Endothelial cell (in vitro differentiated cells): ENCODE data around the gene ARHGEF18. TPM values are rescaled to one million over a fixed set of nuclear protein-coding genes. Genes with fewer than 3 reads are reported as not detected.

ENCODE experiments used
- DNase-seq: peaks from one replicate; pipeline ENCODE4 v3.0.0; 2021; ENCODE audit warnings: low spot score
- H3K27ac Mint-ChIP-seq: one replicate; pipeline ENCODE4 v1.8.0; 2021; ENCODE audit warnings: mixed read lengths, inconsistent platforms; ENCODE audit not compliant: unreplicated experiment
- H3K27me3 Mint-ChIP-seq: one replicate; pipeline ENCODE4 v1.8.0; 2021; ENCODE audit warnings: mild to moderate bottlenecking, moderate library complexity, mixed read lengths, inconsistent platforms; ENCODE audit not compliant: unreplicated experiment
- H3K36me3 Mint-ChIP-seq: one replicate; pipeline ENCODE4 v1.8.0; 2021; ENCODE audit warnings: mild to moderate bottlenecking, low read depth, mixed read lengths, inconsistent platforms; ENCODE audit not compliant: unreplicated experiment
- H3K4me1 Mint-ChIP-seq: one replicate; pipeline ENCODE4 v1.8.0; 2021; ENCODE audit warnings: mild to moderate bottlenecking, mixed read lengths, inconsistent platforms; ENCODE audit not compliant: unreplicated experiment
- H3K4me3 Mint-ChIP-seq: one replicate; pipeline ENCODE4 v1.8.0; 2021; ENCODE audit warnings: mild to moderate bottlenecking, mixed read lengths, inconsistent platforms; ENCODE audit not compliant: unreplicated experiment
- H3K9me3 Mint-ChIP-seq: one replicate; pipeline ENCODE4 v1.8.0; 2021; ENCODE audit warnings: mixed read lengths, inconsistent platforms; ENCODE audit not compliant: unreplicated experiment
- CTCF ChIP-seq: fragments of 200-600 bp; sonication (generic); IDR thresholded peaks from one replicate; pipeline ENCODE4 v1.5.0; 2021; ENCODE audit warnings: antibody characterized with exemption; ENCODE audit not compliant: unreplicated experiment
- total RNA-seq: library from RNA; stranded (reverse); fragmentation: NEBNext Ultra II Directional; extraction: Animal tissue kit (Norgen Biotek cat#: 25700); gene quantifications from one replicate; pipeline ENCODE4 v1.2.1, GENCODE V29; 2021; ENCODE audit not compliant: unreplicated experiment

Gene ARHGEF18
- total RNA-seq, 1 donor from 2014 or later, result 30.5 TPM

GRCh38 chr19:7349231-7349591 is 474 bp downstream of the ARHGEF18 start:
- Mint-ChIP-seq H3K4me3 (no peak overlapping the region), H3K36me3 (no peaks in the 10 kb centered on the region), H3K27ac (no peak overlapping the region), H3K27me3 (peaks cover 17% of the 10 kb centered on the region), H3K9me3 (no peaks in the 10 kb centered on the region), H3K4me1 (no peaks in the 10 kb centered on the region)
- DNase-seq, result no peak
- no peak for TF ChIP-seq CTCF

- H3K36me3 Mint-ChIP-seq, result no peaks in the 10 kb centered on the region
- TF ChIP-seq CTCF, result no peak
- H3K9me3 Mint-ChIP-seq, result no peaks in the 10 kb centered on the region
- peaks cover 18% of the 10 kb centered on the region for H3K27me3 Mint-ChIP-seq
- no peak for DNase-seq
- no peak overlapping the region for H3K27ac Mint-ChIP-seq
- H3K4me3 Mint-ChIP-seq, result no peak overlapping the region
- H3K4me1 Mint-ChIP-seq, result no peaks in the 10 kb centered on the region
These were observed 1.4 kb downstream of the ARHGEF18 start for GRCh38 chr19:7349961-7350711.

- no peak for DNase-seq
- H3K27me3 Mint-ChIP-seq, result peaks cover 19% of the 10 kb centered on the region
- H3K27ac Mint-ChIP-seq, result no peak overlapping the region
- TF ChIP-seq CTCF, result no peak
- H3K4me3 Mint-ChIP-seq, result no peak overlapping the region
- no peaks in the 10 kb centered on the region for H3K9me3 Mint-ChIP-seq
- H3K4me1 Mint-ChIP-seq, result no peaks in the 10 kb centered on the region
- no peaks in the 10 kb centered on the region for H3K36me3 Mint-ChIP-seq
These were observed 3.1 kb downstream of the ARHGEF18 start for GRCh38 chr19:7351861-7352260.

- no peak for DNase-seq
- no peaks in the 10 kb centered on the region for H3K4me1 Mint-ChIP-seq
- peak overlapping the region; percentile 32 for H3K4me3 Mint-ChIP-seq
- H3K9me3 Mint-ChIP-seq, result no peaks in the 10 kb centered on the region
- no peak for TF ChIP-seq CTCF
- peaks cover 6% of the 10 kb centered on the region for H3K36me3 Mint-ChIP-seq
- H3K27ac Mint-ChIP-seq, result no peak overlapping the region
- peaks cover 22% of the 10 kb centered on the region for H3K27me3 Mint-ChIP-seq
These were observed 6.5 kb downstream of the ARHGEF18 start for GRCh38 chr19:7355151-7355820.

GRCh38 chr19:7355871-7356270 is 7.1 kb downstream of the ARHGEF18 start:
- Mint-ChIP-seq H3K36me3 (peaks cover 6% of the 10 kb centered on the region), H3K4me1 (no peaks in the 10 kb centered on the region), H3K4me3 (no peak overlapping the region), H3K27ac (no peak overlapping the region), H3K9me3 (no peaks in the 10 kb centered on the region), H3K27me3 (peaks cover 22% of the 10 kb centered on the region)
- TF ChIP-seq CTCF, result no peak
- DNase-seq, result no peak
